ENCODE results near the gene ABCC4. TPM values are rescaled to one million over a fixed set of nuclear protein-coding genes. Genes with fewer than 3 reads are reported as not detected.

Gene ABCC4
- total and polyA plus RNA-seq, 9 of the 15 experiments (the other 6 are each of a cell fraction or from before 2014, with no cell fraction given) = 9.4 to 46.1 (median 25.4) TPM

DNA sequence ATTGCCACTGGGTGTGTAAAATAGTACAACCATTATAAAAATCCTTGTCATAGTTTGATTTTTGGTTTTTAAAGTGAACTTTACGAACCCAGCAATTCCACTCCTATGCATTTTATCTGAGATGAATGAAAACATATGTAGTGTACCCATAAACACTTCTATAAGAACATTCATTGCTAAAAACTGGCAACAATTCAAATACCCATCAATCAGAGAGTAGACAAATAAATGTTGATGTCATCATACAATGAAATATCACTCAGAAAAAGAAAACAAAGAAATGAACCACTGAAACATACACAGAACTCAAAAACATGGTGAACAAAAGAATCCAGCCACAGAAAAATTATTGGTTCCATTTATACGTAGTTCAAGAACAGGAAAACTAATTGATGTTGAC is 202.3 kb downstream of the ABCC4 start:
- Histone ChIP-seq H3K4me3 (no peak overlapping the region), H3K9ac (ENCODE audit: insufficient read depth in 1 of 2, low read depth in 2 of 2, low read length in 2 of 2) (no peak overlapping the region), H3K4me2 (ENCODE audit: insufficient read depth, low read length) (no peak overlapping the region), H3K4me1 (replicated peaks in 1 of 2; ENCODE audit: control insufficient read depth in 2 of 2, insufficient read depth in 2 of 2, low read length in 2 of 2) (no peaks in the 10 kb centered on the region), H3K36me3 (ENCODE audit: control insufficient read depth, insufficient read depth, low read length) (no peaks in the 10 kb centered on the region), H3K79me2 (ENCODE audit: control insufficient read depth, insufficient read depth, low read length) (no peaks in the 10 kb centered on the region), H2AFZ (ENCODE audit: low read depth, low read length) (no peak overlapping the region), H3K9me1 (ENCODE audit: control insufficient read depth, insufficient read depth, low read length) (no peaks in the 10 kb centered on the region), H3K9me3 (replicated peaks; ENCODE audit: control insufficient read depth, insufficient read depth, low read depth, low read length) (no peaks in the 10 kb centered on the region), H4K20me1 (replicated peaks; ENCODE audit: control insufficient read depth, insufficient read depth, low read length) (no peaks in the 10 kb centered on the region), H3K27ac (ENCODE audit: extremely low read depth, low read depth, low read length) (no peak overlapping the region), H3K27me3 (ENCODE audit: control insufficient read depth in 2 of 2, insufficient read depth in 2 of 2, low read length in 2 of 2) (no peaks in the 10 kb centered on the region)
- no peak for DNase-seq (ENCODE audit: extremely low read depth in 1 of 4, low spot score in 3 of 4)
- intact Hi-C loops (cut with micrococcal nuclease) = no loop called here
- POLR2A ChIA-PET = no interaction called here
- BruUV-seq (replicated peaks) = no TSS peak
- WGBS (ENCODE audit: insufficient coverage, low coverage, missing lambda C conversion rate) = 97% methylated on average over 2 of the region's 2 CpGs
- ATAC-seq = no peak
- TF ChIP-seq ETS2 (tag; IDR thresholded peaks at IDR 0.05; ENCODE audit: borderline replicate concordance, poor library complexity, severe bottlenecking) = no peak
- TF ChIP-seq, protein P1, sequence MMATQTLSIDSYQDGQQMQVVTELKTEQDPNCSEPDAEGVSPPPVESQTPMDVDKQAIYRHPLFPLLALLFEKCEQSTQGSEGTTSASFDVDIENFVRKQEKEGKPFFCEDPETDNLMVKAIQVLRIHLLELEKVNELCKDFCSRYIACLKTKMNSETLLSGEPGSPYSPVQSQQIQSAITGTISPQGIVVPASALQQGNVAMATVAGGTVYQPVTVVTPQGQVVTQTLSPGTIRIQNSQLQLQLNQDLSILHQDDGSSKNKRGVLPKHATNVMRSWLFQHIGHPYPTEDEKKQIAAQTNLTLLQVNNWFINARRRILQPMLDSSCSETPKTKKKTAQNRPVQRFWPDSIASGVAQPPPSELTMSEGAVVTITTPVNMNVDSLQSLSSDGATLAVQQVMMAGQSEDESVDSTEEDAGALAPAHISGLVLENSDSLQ (IDR thresholded peaks at IDR 0.05) = peak; percentile 29; the same call in 1 of the 2 replicates
- in situ Hi-C loops (cut with MboI) = no loop called here
- CTCF ChIA-PET (ENCODE audit: low intra/inter-chr PET ratio) = no interaction called here
- FAIRE-seq = no peak

DNA sequence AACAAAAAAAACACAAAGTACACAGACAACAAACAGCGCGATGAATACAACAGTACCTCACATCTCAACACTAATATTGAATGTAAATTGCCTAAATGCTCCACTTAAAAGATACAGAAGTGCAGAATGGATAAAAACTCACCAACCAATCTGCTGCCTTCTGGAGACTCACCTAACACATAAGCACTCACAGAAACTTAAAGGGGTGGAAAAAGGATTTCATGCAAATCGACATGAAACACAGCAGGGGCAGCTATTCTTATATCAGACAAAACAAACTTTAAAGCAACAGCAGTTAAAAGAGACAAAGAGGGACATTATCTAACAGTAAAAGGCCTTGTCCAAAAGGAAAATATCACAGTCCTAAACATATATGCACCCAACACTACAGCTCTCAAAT is 209.5 kb downstream of the ABCC4 start:
- Histone ChIP-seq H3K9me1 (ENCODE audit: control insufficient read depth, insufficient read depth, low read length) (no peaks in the 10 kb centered on the region), H3K4me1 (replicated peaks in 1 of 2; ENCODE audit: control insufficient read depth in 2 of 2, insufficient read depth in 2 of 2, low read length in 2 of 2) (no peaks in the 10 kb centered on the region), H4K20me1 (replicated peaks; ENCODE audit: control insufficient read depth, insufficient read depth, low read length) (no peaks in the 10 kb centered on the region), H3K9me3 (replicated peaks; ENCODE audit: control insufficient read depth, insufficient read depth, low read depth, low read length) (no peaks in the 10 kb centered on the region), H3K4me2 (ENCODE audit: insufficient read depth, low read length) (no peak overlapping the region), H2AFZ (ENCODE audit: low read depth, low read length) (no peak overlapping the region), H3K79me2 (ENCODE audit: control insufficient read depth, insufficient read depth, low read length) (no peaks in the 10 kb centered on the region), H3K27me3 (ENCODE audit: control insufficient read depth in 2 of 2, insufficient read depth in 2 of 2, low read length in 2 of 2) (no peaks in the 10 kb centered on the region), H3K27ac (ENCODE audit: extremely low read depth, low read depth, low read length) (no peak overlapping the region), H3K36me3 (ENCODE audit: control insufficient read depth, insufficient read depth, low read length) (peaks cover 7% of the 10 kb centered on the region; the same call in 1 of the 3 replicates), H3K4me3 (no peak overlapping the region), H3K9ac (ENCODE audit: insufficient read depth in 1 of 2, low read depth in 2 of 2, low read length in 2 of 2) (no peak overlapping the region)
- BruUV-seq (replicated peaks) = no TSS peak
- ChIA-PET CTCF (ENCODE audit: low intra/inter-chr PET ratio) (no interaction called here), POLR2A (no interaction called here)
- DNase-seq (ENCODE audit: extremely low read depth in 1 of 4, low spot score in 3 of 4) = no peak
- no peak for FAIRE-seq
- no peak for TF ChIP-seq ZNF830 (CRISPR knock-in tag; IDR thresholded peaks at IDR 0.05)
- TF ChIP-seq, protein P2, sequence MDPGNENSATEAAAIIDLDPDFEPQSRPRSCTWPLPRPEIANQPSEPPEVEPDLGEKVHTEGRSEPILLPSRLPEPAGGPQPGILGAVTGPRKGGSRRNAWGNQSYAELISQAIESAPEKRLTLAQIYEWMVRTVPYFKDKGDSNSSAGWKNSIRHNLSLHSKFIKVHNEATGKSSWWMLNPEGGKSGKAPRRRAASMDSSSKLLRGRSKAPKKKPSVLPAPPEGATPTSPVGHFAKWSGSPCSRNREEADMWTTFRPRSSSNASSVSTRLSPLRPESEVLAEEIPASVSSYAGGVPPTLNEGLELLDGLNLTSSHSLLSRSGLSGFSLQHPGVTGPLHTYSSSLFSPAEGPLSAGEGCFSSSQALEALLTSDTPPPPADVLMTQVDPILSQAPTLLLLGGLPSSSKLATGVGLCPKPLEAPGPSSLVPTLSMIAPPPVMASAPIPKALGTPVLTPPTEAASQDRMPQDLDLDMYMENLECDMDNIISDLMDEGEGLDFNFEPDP (CRISPR knock-in tag; IDR thresholded peaks at IDR 0.05) = no peak
- TF ChIP-seq E2F3 (CRISPR knock-in tag; IDR thresholded peaks at IDR 0.05) = no peak
- TF ChIP-seq ESRRA (IDR thresholded peaks at IDR 0.05; ENCODE audit: borderline replicate concordance, low read depth) = no peak
- TF ChIP-seq NEUROD1 (IDR thresholded peaks at IDR 0.05; ENCODE audit: borderline replicate concordance, low read depth, low read length, partially characterized antibody) = no peak
- in situ Hi-C loops (cut with MboI) = no loop called here
- 85% methylated on average over 3 of the region's 3 CpGs for WGBS (ENCODE audit: insufficient coverage, low coverage, missing lambda C conversion rate)
- no peak for ATAC-seq
- intact Hi-C loops (cut with micrococcal nuclease) = no loop called here

All from K562 (cell line).